GM20000 (cell line): Measurements from ENCODE around the gene LRRC27.
"Not testable (repeated sequence)": the region's sequence is repeated elsewhere in the genome, so short reads cannot be mapped to it uniquely, and the experiment has no call there.

Experiments
- DNase-seq: peaks from one replicate; pipeline ENCODE4 v3.0.0; 2012; ENCODE audit warnings: low spot score
- CTCF ChIP-seq: IDR thresholded peaks from 2 replicates; pipeline ENCODE4 v1.5.1; 2012; ENCODE audit warnings: mild to moderate bottlenecking, control low read depth; ENCODE audit errors: extremely low read depth, missing control alignments

Gene LRRC27

GRCh38 chr10:132383101-132383500 lies 51.1 kb downstream of the LRRC27 start:
- DNase-seq, result no peak
- no peak for TF ChIP-seq CTCF

- no peak for DNase-seq
- no peak for TF ChIP-seq CTCF
Measured at GRCh38 chr10:132383751-132384196, 51.8 kb downstream of the LRRC27 start.

GRCh38 chr10:132384618-132385388 lies 52.8 kb downstream of the LRRC27 start:
- TF ChIP-seq CTCF, result no peak
- DNase-seq, result no peak

GRCh38 chr10:132385389-132385667 lies 53.3 kb downstream of the LRRC27 start:
- no peak for TF ChIP-seq CTCF

GRCh38 chr10:132385721-132386418 lies 53.9 kb downstream of the LRRC27 start:
- no peak for TF ChIP-seq CTCF
- DNase-seq, result no peak

More at GRCh38 chr10:132385389-132385667, 53.3 kb downstream of the LRRC27 start:
- DNase-seq, result no peak

GRCh38 chr10:132386419-132386831 lies 54.4 kb downstream of the LRRC27 start:
- TF ChIP-seq CTCF, result no peak
- DNase-seq, result no peak

- DNase-seq, result not testable (repeated sequence)
Measured at GRCh38 chr10:132386896-132387295, 54.9 kb downstream of the LRRC27 start.

- peak; percentile 94 for DNase-seq
- TF ChIP-seq CTCF, result peak; percentile 68
Measured at GRCh38 chr10:132387764-132388210, 55.8 kb downstream of the LRRC27 start.
